ENCODE data around the gene SLC23A3.

Gene SLC23A3

DNA sequence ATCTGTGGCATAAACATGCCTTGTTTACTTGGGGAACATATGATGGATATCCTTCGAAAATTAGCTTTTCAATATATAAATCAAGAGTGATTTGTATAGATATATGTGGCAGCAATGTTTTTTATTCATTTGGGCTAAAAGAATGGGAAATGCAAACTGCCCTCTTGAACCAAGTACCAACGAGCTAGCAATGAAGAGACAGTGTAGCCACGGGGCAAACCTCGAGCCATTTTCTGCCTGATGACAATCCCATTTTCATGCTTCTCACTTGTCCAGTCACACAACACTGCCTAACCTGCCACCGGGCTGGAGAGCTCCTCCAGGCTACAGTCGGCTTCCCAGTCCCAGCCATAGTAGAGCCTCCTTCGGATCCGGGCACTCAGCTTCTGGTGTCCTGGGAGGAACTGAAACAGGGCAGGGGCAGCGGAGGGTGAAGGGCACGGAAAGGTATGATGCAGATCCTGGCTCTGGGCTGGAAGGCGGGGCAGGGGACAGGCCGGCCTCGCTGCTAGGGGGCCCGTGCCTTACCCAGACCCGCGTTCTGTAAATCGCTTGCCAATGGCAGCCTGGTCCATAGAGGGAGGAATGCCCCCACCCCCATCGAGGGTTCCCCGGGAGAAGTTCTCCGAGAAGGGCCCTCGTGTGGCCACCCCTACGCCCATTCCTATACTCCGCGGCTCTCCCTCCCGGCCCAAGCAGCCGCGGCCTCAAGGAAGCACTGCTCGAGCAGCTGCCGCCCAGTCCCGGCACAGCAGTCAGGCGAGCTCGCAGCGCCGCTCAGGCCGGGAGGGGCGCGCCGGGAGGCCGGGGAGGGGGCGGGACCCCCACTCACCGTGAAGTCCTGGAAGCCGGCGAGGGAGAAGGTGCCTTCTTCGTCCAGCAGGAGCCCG lies 6.3 kb upstream of the SLC23A3 start:
- peak; percentile 61 for DNase-seq (ENCODE audit: low spot score)

DNA sequence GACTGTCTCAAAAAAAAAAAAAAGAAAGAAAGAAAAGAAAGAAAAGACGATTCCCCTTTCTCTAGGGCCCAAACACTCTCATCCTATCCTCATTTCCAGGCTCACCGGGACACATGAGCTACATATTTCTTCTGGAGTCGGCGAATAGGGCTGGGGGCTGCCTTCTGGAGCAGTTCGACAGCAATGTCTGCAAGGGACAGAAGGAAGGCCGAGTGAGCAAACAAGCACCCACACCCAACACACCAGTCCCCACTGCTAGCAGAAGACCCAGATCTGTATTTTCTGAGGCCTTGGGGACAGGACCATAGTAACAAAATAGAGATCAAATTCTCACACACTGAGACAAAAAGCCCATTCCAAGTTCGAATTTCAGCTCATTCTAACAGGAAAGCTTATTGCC lies 5.7 kb upstream of the SLC23A3 start:
- DNase-seq (ENCODE audit: low spot score), result no peak

DNA sequence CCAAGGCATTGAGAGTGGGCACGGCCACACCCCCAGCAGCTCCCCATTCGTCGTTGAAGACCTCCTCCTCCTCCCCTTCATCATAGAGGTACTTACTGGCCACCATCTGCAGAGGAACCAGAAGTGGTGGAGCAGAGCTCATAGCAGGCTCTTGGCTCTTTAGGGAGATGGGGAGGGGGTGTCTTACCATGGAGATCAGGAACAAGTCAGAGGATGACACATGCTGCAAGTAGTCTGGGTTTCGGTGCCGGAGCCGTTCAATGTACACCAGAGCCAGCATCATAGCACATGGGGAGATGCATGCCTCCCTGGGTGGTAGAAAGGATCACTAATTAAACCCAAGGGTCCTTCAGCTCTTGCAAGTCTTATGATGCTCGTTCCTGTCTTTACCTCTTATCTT lies 5.0 kb upstream of the SLC23A3 start:
- no peak for DNase-seq (ENCODE audit: low spot score)

DNA sequence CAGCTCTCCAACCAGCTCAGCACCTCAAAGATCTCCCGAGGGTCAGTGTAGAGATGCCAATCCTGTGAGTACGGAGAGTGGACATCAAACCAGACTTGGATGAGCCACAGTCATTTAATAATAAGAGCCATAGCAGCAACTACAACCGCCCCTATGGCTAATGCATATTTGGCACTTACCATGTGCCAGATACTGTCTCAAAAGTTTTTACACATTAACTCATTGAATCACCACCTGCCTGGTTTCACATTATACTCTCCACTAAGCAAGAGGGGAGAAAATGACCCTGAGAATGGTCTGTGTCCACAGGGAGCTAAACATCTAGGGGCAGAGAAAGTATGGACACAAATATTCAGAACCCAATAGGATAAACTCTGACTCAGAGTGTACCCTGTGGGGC lies 4.3 kb upstream of the SLC23A3 start:
- no peak for DNase-seq (ENCODE audit: low spot score)

DNA sequence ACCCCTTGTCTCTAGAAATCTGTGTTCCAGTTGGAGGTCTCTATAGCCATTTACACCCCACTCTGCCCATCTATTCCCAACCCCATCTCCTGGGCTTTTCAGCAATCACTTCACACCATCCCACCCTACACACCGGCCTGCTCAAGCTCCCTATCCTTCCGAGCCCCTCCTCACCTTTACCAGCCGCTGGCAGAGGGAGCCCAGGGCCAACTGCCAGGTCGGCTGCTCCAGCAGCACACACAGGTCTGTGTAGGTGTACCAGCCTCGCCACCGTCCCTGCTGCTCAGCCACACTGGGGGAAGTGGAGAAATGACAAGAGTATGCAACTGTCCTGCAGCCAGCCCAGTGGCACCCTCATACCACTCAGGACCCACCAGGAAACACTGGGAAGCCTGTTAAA lies 3.3 kb upstream of the SLC23A3 start:
- DNase-seq (ENCODE audit: low spot score), result no peak

DNA sequence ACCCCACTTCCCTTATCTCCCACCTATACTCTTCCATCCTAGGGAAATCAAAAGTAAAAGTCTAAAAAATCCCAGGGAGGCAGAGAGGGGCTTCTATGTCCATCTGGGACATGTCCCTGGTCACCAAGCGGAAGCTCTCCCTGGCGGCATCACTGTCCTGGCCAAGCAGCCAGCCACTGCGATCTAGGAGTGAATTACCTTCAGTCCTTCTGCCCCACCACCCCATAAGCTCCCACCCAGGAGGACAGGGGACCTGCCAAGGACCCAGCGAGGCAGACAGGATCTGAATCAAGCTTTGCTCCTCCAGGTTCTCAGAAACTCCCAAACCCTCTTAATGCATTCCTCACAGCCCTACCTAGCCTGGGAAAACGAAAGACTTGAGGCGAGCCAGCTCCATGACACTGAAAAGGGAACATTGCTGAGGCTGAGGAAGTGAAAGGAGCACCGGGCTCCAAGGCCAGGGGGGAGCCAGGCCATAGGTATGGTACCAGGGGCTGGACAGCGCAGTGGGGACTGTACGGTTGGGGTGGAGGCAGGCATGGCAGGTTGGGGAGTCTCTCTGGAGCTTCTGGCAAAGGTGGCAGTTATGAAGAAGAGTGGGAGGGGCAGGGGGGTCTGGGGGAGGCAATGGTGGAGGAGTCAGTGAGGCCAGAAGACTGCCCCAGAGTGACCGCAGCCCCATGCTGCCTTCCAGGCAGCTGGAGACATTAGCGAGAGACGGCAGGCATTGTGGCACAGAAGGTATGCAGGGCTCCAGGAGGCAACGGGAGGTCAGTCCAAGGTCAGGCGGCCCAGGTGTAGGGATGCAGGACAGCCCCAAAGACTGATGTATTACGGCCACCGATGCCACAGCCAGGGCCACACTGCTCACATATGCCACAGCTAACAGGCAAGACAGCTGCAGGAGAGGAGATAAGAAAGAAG lies 2.7 kb upstream of the SLC23A3 start:
- DNase-seq (ENCODE audit: low spot score), result no peak

DNA sequence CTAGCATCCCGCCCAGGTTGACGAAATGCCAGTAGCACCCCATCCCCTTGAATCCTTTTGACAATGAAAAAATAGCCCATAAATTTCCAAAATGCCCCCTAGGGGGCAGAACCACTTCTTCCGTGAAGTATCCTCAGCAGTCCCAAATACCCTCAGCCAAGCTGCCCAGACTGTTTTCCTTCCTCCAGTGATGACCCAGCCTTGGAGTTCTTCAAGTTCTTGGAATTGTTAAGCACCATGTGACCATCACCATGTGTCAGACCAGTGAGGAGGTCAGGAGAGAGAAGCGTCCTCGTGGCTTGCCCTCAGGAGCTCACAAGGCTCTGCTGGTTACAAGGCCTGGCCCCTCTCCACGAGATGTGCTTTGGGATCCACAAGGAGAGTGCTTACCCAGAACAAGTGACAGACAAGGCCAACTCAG lies 1.4 kb upstream of the SLC23A3 start:
- DNase-seq (ENCODE audit: low spot score), result peak; percentile 55

DNA sequence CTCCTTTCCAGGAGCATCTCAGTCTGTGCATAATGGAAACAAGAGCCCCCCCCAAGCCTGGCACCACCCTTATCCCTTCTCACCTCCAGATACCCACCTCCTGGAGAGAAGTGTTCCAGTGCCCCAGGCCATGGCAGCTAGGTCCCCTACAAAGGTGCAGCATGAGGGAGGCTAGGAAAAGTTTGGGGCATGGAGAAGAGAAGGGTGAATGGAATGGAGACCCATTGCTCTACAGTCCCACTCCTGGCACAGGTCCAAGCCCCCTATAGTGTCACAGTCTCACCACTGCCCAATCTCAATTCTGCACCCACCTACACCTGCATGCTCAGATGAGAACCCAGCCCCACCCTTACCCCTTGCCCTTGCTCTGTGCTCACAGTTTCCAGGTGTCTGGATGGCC lies 897 bp downstream of the SLC23A3 start:
- no peak for DNase-seq (ENCODE audit: low spot score)

DNA sequence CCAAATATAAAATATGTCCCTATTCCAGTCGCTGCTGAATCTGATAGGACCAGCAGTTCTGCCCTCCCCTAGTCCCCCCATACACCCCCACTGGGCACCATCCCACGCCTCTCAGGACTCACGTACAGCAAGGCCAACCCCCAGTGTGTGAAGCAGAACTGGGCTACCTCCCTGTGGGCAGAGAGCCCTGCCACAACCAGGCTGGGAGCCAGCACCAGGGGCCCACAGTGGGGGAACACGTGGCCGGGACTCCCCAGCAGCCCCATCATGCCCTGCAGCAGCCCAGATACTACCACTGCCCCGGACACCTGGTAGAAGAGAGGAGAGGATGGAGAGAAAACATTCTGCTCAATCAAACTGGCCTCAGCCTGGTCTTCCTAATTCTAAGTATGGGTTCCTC lies 1.3 kb downstream of the SLC23A3 start:
- no peak for DNase-seq (ENCODE audit: low spot score)

DNA sequence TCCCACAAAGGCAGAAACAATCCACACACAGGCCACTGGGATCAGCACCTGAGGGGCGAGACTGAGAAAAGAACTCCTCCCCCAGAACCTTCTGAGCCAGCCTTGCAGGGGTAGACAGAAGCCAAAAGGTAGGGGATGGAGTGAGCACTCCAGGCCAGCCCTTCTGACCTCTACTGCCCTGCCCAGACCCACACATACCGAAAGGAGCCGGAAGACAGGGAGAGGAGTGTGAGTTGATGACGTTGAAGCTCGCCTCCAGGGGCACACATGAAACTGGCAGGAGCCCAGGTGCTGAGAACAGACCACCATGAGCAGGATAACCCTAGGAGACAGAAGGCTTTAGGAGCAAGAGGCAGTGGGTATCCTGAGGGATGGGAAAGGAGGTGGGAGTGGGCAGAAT lies 1.8 kb downstream of the SLC23A3 start:
- DNase-seq (ENCODE audit: low spot score), result no peak

DNA sequence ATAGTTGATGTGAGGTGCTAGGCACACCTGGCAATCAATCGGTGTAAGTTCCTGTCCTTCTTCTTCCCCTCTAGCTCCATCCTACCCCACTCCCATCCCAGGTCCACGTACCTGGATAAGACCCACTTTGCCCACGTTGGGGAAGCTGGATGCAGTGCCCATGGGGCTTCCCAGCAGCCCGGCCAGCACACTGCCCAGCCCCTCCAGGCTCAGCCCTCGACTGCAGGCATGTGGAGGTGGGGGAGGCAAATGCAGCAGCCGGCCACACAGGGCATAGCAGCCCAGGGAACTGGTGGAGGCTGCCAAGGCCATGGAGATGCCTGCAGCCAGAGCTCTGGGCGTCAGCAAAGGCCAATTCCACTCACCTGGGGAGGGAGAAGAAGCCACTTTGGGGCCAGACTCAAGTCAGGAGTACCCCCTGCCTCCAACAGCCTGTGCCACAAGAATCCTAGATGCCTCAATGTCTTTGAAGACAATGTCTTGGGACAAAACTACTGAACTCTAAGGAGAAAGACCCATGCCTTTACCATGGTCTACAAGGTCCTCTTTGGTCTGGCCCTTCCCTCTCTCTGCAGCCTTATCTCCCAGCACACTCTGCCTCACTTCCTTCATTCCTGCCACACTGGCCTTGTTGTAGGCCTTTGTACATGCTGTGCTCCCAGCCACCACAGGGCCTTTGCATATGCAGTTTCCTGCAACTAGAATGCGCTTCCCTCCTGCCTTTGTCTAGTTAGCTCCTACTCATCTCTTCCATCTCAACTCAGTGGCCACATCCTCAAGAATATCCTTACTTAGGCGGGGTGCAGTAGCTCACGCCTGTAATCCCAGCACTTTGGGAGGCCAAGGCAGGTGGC lies 4.5 kb downstream of the SLC23A3 start:
- DNase-seq (ENCODE audit: low spot score), result no peak

DNA sequence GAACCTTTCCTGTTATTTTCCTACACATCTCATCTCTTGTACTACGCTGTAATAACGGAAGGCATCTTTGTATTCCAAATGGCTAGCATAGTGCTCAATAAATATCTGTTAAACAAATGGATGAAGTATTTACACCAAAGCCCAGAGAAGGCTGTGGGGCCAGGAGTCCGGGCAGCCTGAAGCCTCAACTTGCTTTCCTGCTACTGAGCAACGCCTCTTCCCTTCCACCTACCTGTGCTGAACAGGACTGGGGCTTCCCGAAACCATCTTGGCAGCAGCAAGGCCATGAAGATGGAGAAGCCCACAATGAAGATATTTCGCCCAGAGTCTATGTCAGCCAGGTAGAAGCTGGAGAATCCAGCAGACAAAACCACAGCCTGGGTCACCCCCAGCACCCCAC lies 6.7 kb downstream of the SLC23A3 start:
- DNase-seq (ENCODE audit: low spot score), result no peak

DNA sequence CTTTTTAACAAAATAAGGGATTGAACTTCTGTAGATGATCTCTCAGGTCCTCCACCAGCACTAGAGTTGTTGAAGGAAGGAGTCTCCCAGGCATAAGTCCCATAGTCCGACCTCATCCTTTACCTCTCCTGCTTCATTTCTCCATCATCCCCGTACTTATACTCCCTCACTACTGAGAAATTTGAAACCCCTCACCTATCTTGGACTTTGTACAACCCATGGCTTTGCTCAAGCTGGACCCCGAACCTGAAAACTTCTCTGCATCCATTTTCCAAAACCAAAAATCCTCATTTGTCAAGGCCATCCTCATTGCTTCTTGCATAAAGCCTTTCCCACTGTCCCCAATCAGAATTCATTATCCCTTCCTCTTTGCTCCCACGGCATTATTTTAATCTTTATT lies 8.7 kb downstream of the SLC23A3 start:
- no peak for DNase-seq (ENCODE audit: low spot score)

DNA sequence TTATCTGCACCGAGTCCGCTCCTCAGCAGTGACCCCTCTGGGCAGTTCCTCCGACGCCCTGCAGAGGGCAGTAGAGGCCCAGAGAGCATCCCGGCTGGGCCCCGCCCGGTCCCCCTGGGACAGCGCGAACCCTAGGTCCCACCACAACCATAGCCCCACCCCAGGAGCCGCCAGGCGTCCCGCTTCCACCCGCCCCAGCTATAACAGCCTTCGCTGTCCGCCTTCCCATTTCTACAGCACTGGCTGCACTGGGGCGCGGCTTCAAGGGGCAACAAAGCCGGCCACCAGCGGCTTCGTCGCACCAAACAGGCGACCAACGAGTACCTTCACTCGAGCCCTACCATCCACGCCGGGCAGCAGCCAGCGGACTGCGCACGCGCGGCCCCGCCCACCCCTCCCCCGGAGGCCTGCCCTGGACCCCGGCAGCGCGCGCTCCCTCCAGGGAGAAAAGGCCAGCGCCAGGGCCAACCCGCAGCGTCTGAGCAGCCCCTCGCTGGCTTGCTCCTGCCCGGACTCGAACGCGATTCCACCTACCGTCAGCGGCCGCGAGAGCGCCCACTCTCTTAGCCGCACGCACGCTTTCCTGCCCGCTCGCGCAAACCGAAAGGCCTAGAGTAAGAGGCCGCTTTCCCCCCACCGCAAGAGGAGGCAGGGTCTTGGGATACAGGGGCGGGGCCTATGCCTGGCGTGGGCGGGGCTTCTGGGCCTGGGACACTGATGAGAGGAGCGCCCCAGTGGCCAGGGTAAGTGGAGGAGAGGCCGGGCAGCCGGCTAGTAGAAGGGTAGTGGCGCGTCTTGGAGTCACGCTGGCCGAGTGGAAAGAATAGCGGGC lies 9.4 kb downstream of the SLC23A3 start, which contains the start of gene NHEJ1:
TSS of gene NHEJ1 (minus strand) at position 630 of the 832 bp plus-strand sequence. CDS start 2,453 bp downstream, outside the sequence.
- DNase-seq (ENCODE audit: low spot score), result peak; percentile 95

DNA sequence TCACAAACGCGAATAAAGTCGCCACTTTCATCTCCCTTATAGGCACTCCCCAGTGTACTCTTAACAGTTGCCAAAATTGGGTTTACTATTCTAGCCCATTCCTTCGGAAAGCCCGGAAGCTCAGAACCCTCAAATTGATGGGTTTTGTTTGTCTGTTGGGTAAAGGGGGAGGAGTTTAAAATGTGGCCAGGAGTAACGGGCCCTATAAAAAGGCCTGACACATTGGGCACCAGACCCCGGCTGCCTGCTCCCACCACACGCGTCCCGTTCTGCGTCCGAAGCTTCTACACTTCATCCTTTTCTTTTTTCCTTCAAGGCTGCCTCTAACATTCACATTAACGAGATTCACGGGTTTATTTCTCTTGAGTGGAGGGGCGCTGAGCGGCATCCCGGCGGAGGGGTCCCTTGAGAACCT lies 10.1 kb downstream of the SLC23A3 start:
- no peak for DNase-seq (ENCODE audit: low spot score)

DNA sequence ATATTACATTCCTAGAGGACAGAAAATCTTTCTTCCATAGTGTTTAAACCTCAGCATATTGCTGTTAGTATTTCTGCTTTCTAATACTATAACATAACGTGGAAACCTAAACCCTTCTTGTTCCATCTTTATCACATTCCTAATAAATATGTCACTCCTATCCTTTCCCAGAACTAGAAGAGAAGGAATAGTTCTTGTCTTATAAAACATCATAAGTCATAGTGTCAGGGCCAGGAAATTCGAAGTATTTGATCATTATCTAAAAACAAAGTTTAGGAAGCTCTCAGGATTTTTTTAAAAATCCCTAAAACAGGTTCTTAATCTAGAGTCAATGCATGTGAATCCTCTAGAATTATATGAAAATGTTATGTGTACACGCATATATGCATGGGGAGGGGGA lies 11.2 kb downstream of the SLC23A3 start:
- DNase-seq (ENCODE audit: low spot score), result no peak

DNA sequence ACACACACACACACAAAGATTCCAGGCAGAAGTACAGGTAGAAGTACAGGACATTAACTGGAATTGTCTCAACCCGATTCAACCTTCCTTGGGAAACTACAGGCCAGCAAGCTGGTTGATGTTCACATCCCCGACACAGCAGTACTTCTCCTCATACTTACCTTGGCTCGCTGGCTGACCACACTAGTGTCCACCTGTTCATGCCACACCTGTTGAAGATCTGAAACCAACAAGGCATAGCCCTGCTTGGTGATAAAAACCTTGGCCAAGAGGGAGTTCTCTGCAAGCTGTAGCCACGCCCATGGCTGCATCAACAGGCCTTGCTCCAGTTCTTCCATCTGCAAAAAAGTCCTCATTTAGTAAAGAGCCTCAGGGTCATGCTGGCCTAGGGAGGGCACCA lies 11.8 kb downstream of the SLC23A3 start:
- no peak for DNase-seq (ENCODE audit: low spot score)

DNA sequence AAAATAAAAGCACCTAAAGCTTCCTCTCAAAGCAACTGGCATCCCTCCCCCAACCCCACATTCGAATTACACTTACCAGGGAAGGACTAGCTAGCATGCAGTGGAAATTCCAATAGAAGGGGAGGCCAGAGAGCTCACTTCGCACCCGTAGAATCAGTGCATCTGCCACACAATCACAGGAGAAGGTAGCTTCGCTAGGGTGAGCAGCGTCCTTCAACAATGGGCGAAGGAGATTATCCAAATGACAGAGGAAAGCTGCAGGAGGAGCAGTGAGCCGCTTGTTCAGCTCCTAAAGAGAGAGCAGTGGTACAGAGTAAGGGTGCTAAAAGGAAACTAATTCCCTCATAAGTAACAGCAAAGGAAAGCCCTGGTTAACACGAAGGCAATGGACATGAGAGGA lies 12.4 kb downstream of the SLC23A3 start:
- no peak for DNase-seq (ENCODE audit: low spot score)

DNA sequence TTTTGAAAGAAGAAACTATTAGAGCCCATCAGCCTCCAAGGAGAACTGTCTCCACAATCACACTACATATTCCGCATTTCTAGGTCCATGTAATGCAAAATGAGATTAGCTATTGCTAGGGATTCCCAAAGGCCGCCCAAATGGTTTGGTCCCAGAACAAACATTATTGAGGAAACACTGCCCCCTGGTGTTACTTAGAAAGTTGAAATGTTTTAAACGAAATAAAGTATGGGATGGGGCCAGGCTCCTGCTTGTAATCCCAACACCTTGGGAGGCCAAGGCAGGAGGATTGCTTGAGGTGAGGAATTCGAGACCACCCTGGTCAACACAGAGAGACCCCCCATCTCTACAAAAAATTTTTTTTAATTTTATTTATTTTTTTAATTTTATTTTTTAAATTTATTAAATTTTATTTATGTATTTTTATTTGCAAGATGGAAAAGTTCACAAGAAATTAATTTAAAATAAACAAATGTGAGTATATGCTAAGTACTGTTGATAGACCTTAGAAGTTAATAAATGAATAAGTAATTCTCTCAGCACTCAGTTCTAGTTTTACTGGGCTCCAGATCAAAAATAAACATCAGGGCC lies 14.7 kb downstream of the SLC23A3 start:
- DNase-seq (ENCODE audit: low spot score), result peak; percentile 85

DNA sequence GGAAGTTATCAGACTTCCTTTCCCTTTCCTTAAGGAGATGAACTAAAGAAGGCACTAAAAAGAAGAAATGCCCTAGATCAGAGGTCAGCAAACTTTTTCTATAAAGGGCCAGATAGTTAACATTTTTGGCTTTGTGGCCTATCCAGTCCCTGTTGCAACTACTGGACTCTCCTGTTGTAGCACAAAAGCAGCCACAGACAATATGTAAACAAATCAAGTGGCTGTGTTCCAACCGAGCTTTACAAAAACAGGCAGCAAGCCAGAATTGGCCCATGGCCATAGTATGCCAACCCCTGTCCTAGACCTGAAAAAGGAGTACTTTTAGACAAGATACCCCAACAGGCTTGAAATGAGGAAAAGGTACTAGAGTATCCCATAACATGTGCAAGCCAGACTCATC lies 20.2 kb downstream of the SLC23A3 start:
- DNase-seq (ENCODE audit: low spot score), result no peak

Data from SK-N-DZ (cell line).